Measurements from ENCODE around the gene MZT2A.
"Not testable (repeated sequence)": the region's sequence is repeated elsewhere in the genome, so short reads cannot be mapped to it uniquely, and the experiment has no call there.

The MZT2A gene

GRCh38 chr2:131445515-131445797 is 46.7 kb downstream of the MZT2A start:
- H2BK120ac ChIP-seq (ENCODE audit: low read depth, low read length) = not testable (repeated sequence)

GRCh38 chr2:131444736-131445514 is 47.3 kb downstream of the MZT2A start:
- H3K4ac ChIP-seq (ENCODE audit: low read depth in 1 of 2, low read length in 2 of 2); H3K14ac ChIP-seq (ENCODE audit: low read length in 2 of 2); H3K27ac ChIP-seq (ENCODE audit: low read length, poor library complexity, severe bottlenecking); DNase-seq; H3K18ac ChIP-seq (ENCODE audit: low read depth in 1 of 2, low read length in 2 of 2); H3K4me1 ChIP-seq (ENCODE audit: control insufficient read depth, insufficient read depth, low read depth, low read length); H3K79me1 ChIP-seq (replicated peaks; ENCODE audit: low read length, poor library complexity, severe bottlenecking); H3K9ac ChIP-seq (ENCODE audit: low read length); H4K91ac ChIP-seq (ENCODE audit: low read length); H2BK5ac ChIP-seq (ENCODE audit: low read depth, low read length, poor library complexity, severe bottlenecking); H2BK15ac ChIP-seq (ENCODE audit: low read depth, poor library complexity, severe bottlenecking); H2BK12ac ChIP-seq (ENCODE audit: low read length in 2 of 2); H3K36me3 ChIP-seq (ENCODE audit: control insufficient read depth in 1 of 2, insufficient read depth in 2 of 2, low read depth in 1 of 2, low read length in 2 of 2); H4K8ac ChIP-seq (ENCODE audit: low read length); H3K4me2 ChIP-seq (ENCODE audit: low read length, poor library complexity, severe bottlenecking); H3K27me3 ChIP-seq (ENCODE audit: control insufficient read depth in 1 of 2, insufficient read depth in 1 of 2, low read length in 2 of 2); H2AFZ ChIP-seq (ENCODE audit: low read depth, low read length); H3K9me3 ChIP-seq (ENCODE audit: control insufficient read depth, low read length); H2AK5ac ChIP-seq (ENCODE audit: low read length, severe bottlenecking); H3K23ac ChIP-seq (ENCODE audit: low read length in 2 of 2); H3K4me3 ChIP-seq (ENCODE audit: insufficient read depth in 1 of 2, low read depth in 1 of 2, low read length in 2 of 2); H2BK120ac ChIP-seq (ENCODE audit: low read depth, low read length): not testable (repeated sequence)
- 97% methylated on average over 77 of the region's 90 CpGs for WGBS

More at GRCh38 chr2:131445515-131445797, 46.7 kb downstream of the MZT2A start:
- WGBS = 97% methylated on average over 18 of the region's 21 CpGs
- not testable (repeated sequence) for H3K9ac ChIP-seq (ENCODE audit: low read length); H3K36me3 ChIP-seq (ENCODE audit: control insufficient read depth in 1 of 2, insufficient read depth in 2 of 2, low read depth in 1 of 2, low read length in 2 of 2); H2AFZ ChIP-seq (ENCODE audit: low read depth, low read length); H3K4me1 ChIP-seq (ENCODE audit: control insufficient read depth, insufficient read depth, low read depth, low read length); H4K8ac ChIP-seq (ENCODE audit: low read length); H3K79me1 ChIP-seq (replicated peaks; ENCODE audit: low read length, poor library complexity, severe bottlenecking); H2BK15ac ChIP-seq (ENCODE audit: low read depth, poor library complexity, severe bottlenecking); H4K91ac ChIP-seq (ENCODE audit: low read length); H3K27me3 ChIP-seq (ENCODE audit: control insufficient read depth in 1 of 2, insufficient read depth in 1 of 2, low read length in 2 of 2); H3K4ac ChIP-seq (ENCODE audit: low read depth in 1 of 2, low read length in 2 of 2); H3K23ac ChIP-seq (ENCODE audit: low read length in 2 of 2); H3K4me2 ChIP-seq (ENCODE audit: low read length, poor library complexity, severe bottlenecking); H3K4me3 ChIP-seq (ENCODE audit: insufficient read depth in 1 of 2, low read depth in 1 of 2, low read length in 2 of 2); H3K18ac ChIP-seq (ENCODE audit: low read depth in 1 of 2, low read length in 2 of 2); DNase-seq; H3K27ac ChIP-seq (ENCODE audit: low read length, poor library complexity, severe bottlenecking); H2AK5ac ChIP-seq (ENCODE audit: low read length, severe bottlenecking); H2BK5ac ChIP-seq (ENCODE audit: low read depth, low read length, poor library complexity, severe bottlenecking); H2BK12ac ChIP-seq (ENCODE audit: low read length in 2 of 2); H3K9me3 ChIP-seq (ENCODE audit: control insufficient read depth, low read length); H3K14ac ChIP-seq (ENCODE audit: low read length in 2 of 2)

GRCh38 chr2:131440742-131441468 is 51.3 kb downstream of the MZT2A start:
- not testable (repeated sequence) for H2AFZ ChIP-seq (ENCODE audit: low read depth, low read length); H3K79me1 ChIP-seq (replicated peaks; ENCODE audit: low read length, poor library complexity, severe bottlenecking); H2BK120ac ChIP-seq (ENCODE audit: low read depth, low read length); H3K4me2 ChIP-seq (ENCODE audit: low read length, poor library complexity, severe bottlenecking); H4K91ac ChIP-seq (ENCODE audit: low read length); H3K4me1 ChIP-seq (ENCODE audit: control insufficient read depth, insufficient read depth, low read depth, low read length); H3K9me3 ChIP-seq (ENCODE audit: control insufficient read depth, low read length); H3K23ac ChIP-seq (ENCODE audit: low read length in 2 of 2); H2BK12ac ChIP-seq (ENCODE audit: low read length in 2 of 2); H2AK5ac ChIP-seq (ENCODE audit: low read length, severe bottlenecking); H3K14ac ChIP-seq (ENCODE audit: low read length in 2 of 2); H3K27me3 ChIP-seq (ENCODE audit: control insufficient read depth in 1 of 2, insufficient read depth in 1 of 2, low read length in 2 of 2); H3K36me3 ChIP-seq (ENCODE audit: control insufficient read depth in 1 of 2, insufficient read depth in 2 of 2, low read depth in 1 of 2, low read length in 2 of 2); H2BK15ac ChIP-seq (ENCODE audit: low read depth, poor library complexity, severe bottlenecking); H3K9ac ChIP-seq (ENCODE audit: low read length); H3K4me3 ChIP-seq (ENCODE audit: insufficient read depth in 1 of 2, low read depth in 1 of 2, low read length in 2 of 2); H3K18ac ChIP-seq (ENCODE audit: low read depth in 1 of 2, low read length in 2 of 2); DNase-seq; H3K4ac ChIP-seq (ENCODE audit: low read depth in 1 of 2, low read length in 2 of 2); H4K8ac ChIP-seq (ENCODE audit: low read length); H2BK5ac ChIP-seq (ENCODE audit: low read depth, low read length, poor library complexity, severe bottlenecking); H3K27ac ChIP-seq (ENCODE audit: low read length, poor library complexity, severe bottlenecking)
- 84% methylated on average over 7 of the region's 7 CpGs for WGBS

Measured in mesenchymal stem cell (in vitro differentiated cells and primary cell).